Stimulated activated CD8-positive, alpha-beta memory T cell treated with anti-CD3 and anti-CD28 coated beads, Interleukin-7, amount 100 ng/mL, for 4 hours (primary cell): ENCODE data around the gene TLR5.
"Not testable (repeated sequence)": the region's sequence is repeated elsewhere in the genome, so short reads cannot be mapped to it uniquely, and the experiment has no call there.

Source experiments
- DNase-seq, 2 donors: peaks; one replicate each; pipeline ENCODE4 v3.0.0-alpha.2; 2020; ENCODE audit warnings: low read depth in 2 of 2

Gene TLR5

DNA sequence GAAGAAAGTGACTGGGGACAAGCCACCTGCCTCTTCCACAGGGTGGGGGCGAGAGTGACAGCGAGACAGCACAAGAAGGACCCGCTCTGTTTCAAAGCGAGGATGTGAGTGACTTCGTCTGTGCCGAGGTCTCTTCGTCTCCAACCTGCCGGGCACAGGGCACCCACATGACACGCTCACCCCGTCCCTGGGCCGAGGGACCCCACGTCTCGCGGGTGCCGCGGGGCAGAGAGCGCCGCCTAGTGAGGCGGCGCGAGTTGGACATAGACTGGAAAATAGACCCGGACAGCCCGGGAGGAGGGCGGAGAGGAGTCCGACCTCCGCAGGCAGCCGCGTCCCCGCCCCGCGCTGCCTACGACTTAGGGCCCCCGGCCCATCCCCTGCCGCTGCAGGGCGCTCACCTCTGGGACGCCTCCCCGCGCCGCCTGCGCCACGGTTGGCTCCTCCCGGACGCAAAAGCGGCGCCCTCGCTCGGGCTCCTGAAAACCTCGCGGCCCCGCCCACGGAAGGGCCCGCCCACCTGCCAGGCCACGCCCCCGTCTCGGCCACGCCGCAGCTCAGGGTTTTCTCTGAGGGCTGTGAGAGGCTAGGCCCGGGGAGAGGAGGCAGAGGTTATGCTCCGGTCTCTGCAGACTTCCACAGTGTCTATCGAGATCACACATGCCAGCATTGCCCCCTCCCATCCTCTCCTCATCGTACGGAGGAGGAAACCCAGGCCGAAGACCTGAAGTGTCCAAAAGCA is at the start of gene TLR5:
TSS of gene TLR5 (minus strand) at position 454 of the 742 bp plus-strand sequence. CDS start 30,217 bp downstream, outside the sequence.
- DNase-seq, result peak; percentile 76 to 82

DNA sequence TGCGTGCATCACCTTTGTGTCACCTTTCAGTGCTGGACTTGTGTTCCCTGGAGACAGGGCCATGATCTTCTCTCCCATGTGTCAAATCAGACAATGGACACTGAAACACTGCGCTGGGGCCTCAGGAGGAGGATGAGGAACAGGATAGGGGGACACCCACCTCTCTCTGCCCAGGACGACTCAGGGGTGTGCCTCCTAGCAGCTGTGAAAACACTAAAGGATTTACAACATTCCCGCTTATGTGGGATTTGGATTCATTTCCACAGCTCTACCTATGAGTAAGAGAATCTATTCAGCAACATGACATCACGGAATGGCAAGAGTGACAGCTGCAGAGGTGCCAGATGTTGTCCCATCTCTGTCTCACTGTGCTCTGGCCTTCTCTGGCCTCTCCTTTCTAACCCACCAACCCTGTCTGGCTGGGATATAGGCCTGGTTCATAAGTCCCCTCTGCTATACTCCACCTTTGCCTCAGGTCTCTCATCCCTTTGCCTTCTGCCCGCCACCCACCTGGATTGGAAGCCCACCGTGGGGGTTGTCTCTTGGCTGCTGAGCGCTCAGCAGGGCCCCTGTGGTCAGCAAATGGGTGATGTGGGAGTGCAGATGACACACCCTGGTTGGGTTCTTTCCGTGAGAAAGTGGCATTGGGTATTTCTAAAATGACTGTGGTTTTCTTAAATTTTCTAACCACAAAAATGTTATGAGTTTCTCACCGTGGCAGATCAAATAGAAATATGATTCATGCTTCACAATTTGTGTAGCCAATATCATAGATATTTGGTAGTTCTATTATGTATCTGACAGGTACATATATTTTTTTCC is 47.1 kb upstream of the TLR5 start:
- DNase-seq, result peak; percentile 48 to 53

DNA sequence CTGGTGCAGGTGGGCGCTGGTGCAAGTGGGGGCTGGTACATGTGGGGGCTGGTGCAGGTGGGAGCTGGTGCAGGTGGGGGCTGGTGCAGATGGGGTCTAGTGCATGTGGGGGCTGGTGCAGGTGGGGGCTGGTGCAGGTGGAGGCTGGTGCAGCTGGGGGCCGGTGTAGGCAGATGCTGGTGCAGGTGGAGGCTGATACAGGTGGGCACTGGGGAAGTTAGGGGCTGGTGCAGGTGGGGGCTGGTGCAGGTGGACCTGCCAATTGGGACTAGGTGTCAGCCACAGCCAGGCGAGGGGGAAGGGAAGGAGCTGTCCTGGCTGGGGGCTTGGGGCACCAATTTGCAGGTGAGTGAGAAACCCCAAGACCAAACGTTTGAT is 46.5 kb upstream of the TLR5 start:
- DNase-seq, result no peak

GRCh38 chr1:223188618-223189356 is 45.7 kb upstream of the TLR5 start:
- DNase-seq, result no peak

- DNase-seq, result no peak
Measured at GRCh38 chr1:223186800-223187199, 43.8 kb upstream of the TLR5 start.

DNA sequence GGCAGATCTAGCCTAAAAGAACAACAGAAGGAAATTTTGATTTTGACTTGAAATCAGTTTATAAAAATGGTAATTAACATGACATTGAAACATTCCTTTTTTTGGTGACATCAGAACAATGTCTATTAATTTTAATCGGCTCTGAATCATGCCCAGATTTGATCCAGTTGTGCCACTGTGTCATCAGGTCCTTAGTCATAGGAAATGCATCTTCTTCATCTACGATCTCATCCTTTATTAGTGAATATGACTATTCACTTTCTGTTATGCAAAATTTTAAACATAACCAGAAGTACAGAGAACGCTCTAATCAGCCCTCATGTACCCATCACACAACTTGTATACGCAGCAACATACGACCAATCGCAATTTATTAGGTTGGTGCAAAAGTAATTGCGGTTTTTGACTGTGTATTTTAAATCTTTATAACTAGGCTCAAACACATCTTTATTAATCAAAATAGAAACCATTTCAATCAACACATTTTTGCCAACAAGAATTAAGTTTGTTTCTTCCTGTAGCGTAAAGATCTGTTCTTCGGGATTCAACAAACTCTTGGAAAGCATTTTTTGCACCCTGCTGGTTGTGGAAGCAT is 40.3 kb upstream of the TLR5 start:
- no peak for DNase-seq

- DNase-seq, result no peak
Measured at GRCh38 chr1:223180731-223181321, 37.8 kb upstream of the TLR5 start.

DNA sequence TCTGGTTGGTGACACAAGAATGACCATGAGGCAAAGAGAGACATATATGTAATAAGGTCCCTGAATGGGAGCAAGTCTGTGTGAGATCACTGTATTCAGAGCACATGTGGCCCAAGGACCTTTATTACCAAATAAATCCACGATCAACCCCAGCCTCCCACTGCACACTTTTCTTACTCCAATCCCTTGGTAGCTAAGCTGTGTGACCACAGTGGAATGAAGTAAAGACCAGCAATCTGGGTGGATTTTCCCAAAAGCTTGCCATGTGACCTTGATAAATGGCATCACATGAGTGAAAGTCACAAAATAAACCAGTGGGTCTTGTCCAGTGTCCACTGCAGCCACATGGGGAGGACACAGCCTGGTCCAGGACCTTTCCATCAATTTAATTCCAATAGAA is 36.7 kb upstream of the TLR5 start:
- DNase-seq, result no peak

GRCh38 chr1:223179280-223179679 is 36.2 kb upstream of the TLR5 start:
- no peak for DNase-seq

DNA sequence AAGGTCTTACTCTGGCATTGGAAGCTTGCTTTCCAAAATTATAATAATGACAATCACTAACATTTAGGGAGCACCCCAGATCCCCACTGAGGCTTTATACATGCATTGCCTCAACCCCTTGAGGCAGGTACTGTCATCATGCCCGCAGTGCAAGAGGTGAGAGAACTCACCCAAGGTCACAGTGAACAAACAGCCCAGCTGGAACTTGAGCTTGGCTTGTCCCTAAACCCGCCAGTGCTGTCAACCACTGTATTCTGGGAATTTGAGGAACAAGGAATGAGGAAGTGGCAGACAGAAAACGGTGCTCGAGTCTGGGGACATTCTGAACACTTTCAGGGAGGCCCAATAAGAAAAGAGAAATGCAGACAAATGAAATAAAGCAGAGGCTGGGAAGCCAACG is 34.6 kb upstream of the TLR5 start:
- no peak for DNase-seq

GRCh38 chr1:223176437-223176836 is 33.4 kb upstream of the TLR5 start:
- no peak for DNase-seq

GRCh38 chr1:223175633-223176032 is 32.6 kb upstream of the TLR5 start:
- no peak for DNase-seq

GRCh38 chr1:223175032-223175431 is 32.0 kb upstream of the TLR5 start:
- DNase-seq, result no peak

- DNase-seq, result not testable (repeated sequence)
Measured at GRCh38 chr1:223169458-223169857, 26.4 kb upstream of the TLR5 start.

GRCh38 chr1:223161321-223161720 is 18.3 kb upstream of the TLR5 start:
- no peak for DNase-seq

DNA sequence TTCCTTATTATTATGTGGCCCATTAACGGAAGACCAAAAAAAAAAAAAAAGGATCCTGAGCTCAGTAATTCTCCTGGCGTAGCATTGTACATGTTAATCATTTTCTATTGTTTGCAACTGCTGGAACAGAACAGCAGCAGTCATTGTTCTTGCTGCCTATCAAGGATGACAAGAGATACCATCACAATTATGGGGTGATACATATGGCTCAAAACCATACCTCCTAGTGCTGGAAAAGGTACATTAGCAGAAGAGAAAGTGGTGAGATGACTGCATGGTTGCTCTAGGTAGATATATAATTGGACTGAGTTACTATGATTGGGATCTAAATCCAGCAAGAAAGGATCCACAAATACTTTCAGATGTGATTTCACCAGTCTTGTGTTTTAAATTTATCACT is 13.3 kb upstream of the TLR5 start:
- no peak for DNase-seq

- no peak for DNase-seq
Measured at GRCh38 chr1:223155153-223155552, 12.1 kb upstream of the TLR5 start.

DNA sequence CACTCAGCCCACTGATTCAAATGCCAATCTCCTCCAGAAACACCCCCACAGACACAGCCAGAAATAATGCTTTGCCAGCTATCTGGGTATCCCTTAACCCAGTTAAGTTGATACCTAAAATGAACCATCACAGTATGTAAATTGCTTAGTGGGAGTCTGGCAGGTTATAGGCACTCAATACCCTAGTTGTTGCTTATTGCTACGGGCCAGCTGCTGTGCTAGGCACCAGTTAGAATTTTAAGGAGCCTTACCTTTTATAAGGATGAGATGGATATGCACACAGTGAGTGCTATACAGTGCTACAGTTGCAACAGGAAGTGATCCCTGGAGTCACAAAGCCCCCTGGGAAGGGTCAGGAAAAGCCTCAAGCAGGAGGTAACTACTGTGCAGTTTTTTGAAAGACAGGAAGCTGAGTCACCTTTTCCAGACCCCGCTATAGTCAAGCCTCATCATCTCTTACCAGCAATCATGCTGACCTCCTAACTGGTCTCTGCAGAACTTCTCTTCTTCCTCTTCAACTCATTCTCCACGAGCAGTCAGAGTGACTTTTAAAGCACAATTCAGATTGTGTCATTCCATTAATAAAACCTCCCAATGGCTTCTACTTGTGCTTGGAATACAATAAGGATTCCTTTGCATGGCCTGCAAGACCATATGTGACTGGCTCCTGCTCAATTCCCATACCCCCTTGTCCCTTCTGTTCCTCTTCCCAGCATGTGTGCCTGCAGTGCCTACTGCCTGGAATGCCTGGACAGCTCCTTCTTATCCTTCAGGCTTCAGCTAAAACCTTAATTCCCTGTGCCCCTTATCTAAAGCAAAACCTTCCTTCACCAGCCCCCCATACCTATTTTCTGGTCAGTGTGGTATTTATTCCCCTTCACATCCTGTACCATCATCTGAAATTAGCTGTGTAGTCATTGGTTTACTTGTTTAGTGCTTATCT is 10.4 kb upstream of the TLR5 start:
- DNase-seq, result no peak

- DNase-seq, result no peak
Measured at GRCh38 chr1:223152399-223152798, 9.4 kb upstream of the TLR5 start.

GRCh38 chr1:223150443-223150842 is 7.4 kb upstream of the TLR5 start:
- DNase-seq, result no peak

DNA sequence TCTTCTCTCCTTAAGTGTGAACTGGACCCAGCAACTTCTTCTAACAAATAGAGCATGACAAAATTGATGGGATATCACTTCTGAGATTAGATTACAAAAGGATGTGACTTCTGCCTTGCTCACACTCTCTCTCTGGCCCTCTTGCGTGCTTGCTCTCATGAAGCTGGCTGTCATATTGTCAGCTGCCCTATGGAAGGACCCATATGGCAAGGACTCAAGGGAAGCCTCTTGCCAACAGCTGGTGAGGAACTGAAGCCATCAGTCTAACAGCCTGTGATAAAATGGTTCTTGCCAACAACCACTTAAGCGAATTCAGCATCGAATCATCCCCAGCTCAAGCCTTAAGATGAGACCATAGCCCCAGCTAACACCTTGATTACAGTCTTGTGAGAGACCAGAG is 4.8 kb upstream of the TLR5 start:
- no peak for DNase-seq
